H1 (cell line): ENCODE measurements around the gene CALHM3. TPM values are rescaled to one million over a fixed set of nuclear protein-coding genes. Genes with fewer than 3 reads are reported as not detected.

Source experiments
- CHD7 ChIP-seq: fragments of 300-600 bp; sonication (generic); IDR thresholded peaks from 2 replicates; pipeline ENCODE4 v1.7.1; 2012; ENCODE audit warnings: low read length, moderate library complexity, mild to moderate bottlenecking, inconsistent platforms; ENCODE audit not compliant: insufficient replicate concordance
- EZH2 ChIP-seq: fragments of 200-600 bp; sonication (generic); IDR thresholded peaks from 2 replicates; pipeline ENCODE4 v1.7.1; 2012; ENCODE audit warnings: low read depth, mild to moderate bottlenecking, moderate library complexity, low read length, inconsistent platforms; ENCODE audit not compliant: severe bottlenecking
- polyA plus RNA-seq, 7 experiments: library from polyadenylated mRNA; depleted of rRNA in 3 of 7; stranded (reverse) in 5 of 7; unstranded in 2 of 7; fragments of >200 nt in 5 of 7; fragments of 200-250 nt in 2 of 7; gene quantifications; 1 replicate in 5 of 7; 2 replicates in 1 of 7; 4 replicates in 1 of 7; pipeline versions ENCODE4 v1.2.1 to v1.2.3, GENCODE V29; 2011 to 2013; ENCODE audit warnings: missing spikeins in 2 of 7, mixed read lengths in 2 of 7
- total RNA-seq: library from RNA; stranded (reverse); fragmentation: NEBNext Ultra II Directional; extraction: Animal tissue kit (Norgen Biotek cat#: 25700); gene quantifications from 2 replicates; pipeline ENCODE4 v1.2.1, GENCODE V29; 2021
- TF ChIP-seq, protein P1 (sequence below): IDR thresholded peaks from 2 replicates; pipeline ENCODE4 v1.6.1; 2011; ENCODE audit warnings: low read depth, mild to moderate bottlenecking, low read length; ENCODE audit not compliant: insufficient read depth

The CALHM3 gene
- total and polyA plus RNA-seq, 2 of the 8 experiments (the other 6 are each of a cell fraction or from before 2014, with no cell fraction given), result 0.17 to 0.60 TPM

DNA sequence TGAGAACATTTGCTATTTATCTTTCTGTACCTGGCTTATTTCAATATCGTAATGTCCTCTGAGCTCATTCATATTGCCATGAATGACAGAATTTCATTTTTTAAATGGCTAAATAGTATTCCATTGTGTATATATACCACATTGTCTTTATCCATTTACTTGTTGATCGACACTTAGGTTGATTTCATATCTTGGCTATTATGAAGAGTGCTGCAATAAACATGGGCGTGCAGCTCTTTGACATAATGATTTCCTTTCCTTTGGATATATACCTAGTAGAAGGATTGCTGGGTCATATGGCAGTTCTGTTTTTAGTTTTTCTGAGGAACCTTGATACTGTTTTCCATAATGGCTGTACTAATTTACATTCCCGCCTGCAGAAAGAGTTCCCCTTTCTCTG lies 44.6 kb upstream of the CALHM3 start (continued):
- TF ChIP-seq CHD7 (no peak), EZH2 (no peak)
- TF ChIP-seq, protein P1, sequence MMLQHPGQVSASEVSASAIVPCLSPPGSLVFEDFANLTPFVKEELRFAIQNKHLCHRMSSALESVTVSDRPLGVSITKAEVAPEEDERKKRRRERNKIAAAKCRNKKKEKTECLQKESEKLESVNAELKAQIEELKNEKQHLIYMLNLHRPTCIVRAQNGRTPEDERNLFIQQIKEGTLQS, result no peak
